Stimulated activated CD8-positive, alpha-beta memory T cell treated with anti-CD3 and anti-CD28 coated beads, Interleukin-12 subunit alpha, Interleukin-12 subunit beta, amount 100 ng/mL, for 1 hour (primary cell): ENCODE results near the gene EVPL.
"Not testable (repeated sequence)": the region's sequence is repeated elsewhere in the genome, so short reads cannot be mapped to it uniquely, and the experiment has no call there.

Experiments
- DNase-seq: peaks from one replicate; pipeline ENCODE4 v3.0.0-alpha.2; 2020; ENCODE audit warnings: low read depth

Gene EVPL

GRCh38 chr17:76027159-76027839 lies at the start of gene EVPL:
Gene EVPL (minus strand): TSS chr17:76027306. CDS start chr17:76027198, 108 bp downstream.
- no peak for DNase-seq

DNA sequence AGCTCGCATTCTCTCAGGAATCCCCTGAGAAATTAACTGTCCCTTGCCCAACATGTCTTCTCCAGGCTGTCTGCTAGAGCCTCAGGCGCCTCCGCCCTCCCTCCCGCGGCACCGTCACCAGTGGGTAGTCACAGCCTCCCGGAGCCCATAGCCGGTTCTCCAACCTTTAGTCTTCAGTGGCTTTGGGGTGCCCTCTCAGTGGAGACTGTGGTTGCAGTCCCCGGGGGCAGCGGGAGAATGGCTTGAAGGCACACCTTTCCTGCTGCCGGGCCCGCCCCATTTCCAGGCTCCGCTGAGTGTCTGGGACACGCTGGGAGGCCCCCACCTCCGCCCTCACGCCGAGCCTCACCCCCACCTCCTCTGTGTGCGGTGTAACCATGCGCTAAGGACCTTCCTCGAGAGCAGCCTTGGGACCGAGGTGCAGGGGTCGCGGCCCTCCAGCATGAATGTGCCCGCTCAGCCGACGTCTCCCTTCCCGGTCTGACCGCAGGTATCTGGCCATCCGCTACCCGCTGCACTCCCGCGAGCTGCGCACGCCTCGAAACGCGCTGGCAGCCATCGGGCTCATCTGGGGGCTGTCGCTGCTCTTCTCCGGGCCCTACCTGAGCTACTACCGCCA lies 49.1 kb upstream of the EVPL start:
- no peak for DNase-seq

DNA sequence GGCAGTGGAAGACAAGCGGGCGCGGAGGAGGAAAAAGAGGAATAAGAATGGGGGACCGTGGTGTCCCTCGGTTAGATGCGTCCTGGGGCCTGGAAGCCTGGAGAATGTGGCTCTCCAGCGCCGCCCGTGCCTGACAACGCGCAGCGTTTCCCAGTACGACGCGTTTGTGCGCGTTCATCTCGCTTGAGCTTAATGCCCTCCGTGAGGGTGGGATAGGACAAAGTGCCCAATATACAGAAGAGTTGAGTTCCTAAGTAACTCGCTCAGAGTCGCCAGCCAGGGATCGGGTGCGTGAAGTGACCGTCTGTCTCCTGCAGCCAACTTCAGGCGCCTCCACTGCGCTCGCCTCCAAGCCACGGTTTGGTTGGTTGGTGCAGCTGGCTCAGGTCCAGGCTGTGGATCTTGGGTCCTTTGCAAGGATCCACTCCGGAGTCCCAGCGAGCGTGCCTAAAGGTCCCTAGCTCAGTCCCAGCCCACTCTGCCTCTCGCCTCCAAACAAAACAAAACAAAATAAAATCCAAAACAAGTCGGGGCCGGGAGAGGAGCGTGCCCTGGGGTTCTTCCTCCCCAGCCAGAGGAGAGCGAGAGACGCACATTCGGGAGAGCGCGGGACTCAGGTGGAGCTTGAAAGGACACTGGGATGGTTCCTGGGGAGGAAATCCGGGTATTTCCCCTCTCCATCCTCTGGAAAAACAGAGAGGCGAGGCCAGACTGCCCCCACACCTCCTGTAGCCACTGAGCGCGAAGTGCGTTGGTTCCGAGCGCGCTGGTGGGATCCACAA lies 48.4 kb upstream of the EVPL start:
- DNase-seq: no peak

DNA sequence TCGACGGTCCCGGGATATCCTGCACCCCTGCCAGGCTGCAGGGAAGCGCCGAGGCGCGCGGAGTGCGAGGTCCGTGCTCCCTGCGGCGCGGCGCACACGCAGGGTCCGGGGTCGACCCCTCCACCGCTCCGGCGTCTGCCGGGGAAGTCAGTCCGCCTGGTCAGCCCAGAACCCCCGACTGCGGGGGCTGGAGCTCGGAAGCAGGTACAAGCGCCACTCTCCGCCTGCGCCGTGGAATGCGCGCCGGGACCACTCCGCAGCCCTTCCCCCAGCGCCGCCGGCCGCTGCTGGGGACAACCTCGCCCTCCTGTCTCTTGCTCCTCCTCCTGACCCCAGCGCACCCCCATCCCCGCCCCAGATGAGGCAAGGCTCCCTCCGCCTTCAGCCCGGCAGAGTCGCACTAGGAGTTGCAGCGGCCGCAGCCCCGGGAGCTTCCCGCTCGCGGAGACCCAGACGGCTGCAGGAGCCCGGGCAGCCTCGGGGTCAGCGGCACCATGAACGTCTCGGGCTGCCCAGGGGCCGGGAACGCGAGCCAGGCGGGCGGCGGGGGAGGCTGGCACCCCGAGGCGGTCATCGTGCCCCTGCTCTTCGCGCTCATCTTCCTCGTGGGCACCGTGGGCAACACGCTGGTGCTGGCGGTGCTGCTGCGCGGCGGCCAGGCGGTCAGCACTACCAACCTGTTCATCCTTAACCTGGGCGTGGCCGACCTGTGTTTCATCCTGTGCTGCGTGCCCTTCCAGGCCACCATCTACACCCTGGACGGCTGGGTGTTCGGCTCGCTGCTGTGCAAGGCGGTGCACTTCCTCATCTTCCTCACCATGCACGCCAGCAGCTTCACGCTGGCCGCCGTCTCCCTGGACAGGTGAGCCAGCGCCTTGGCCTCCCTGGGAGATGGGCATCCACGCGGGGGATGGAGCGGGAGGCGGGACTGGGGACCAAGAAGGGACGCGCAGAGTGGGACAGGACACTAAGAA lies 47.6 kb upstream of the EVPL start, which contains the start of gene GALR2:
Gene GALR2 (plus strand): TSS at position 392 of the 974 bp plus-strand sequence. CDS start 103 bp downstream, at position 495.
- DNase-seq: no peak

- peak; percentile 74 for DNase-seq
These were observed 45.2 kb upstream of the EVPL start, which contains the start of gene SRP68 for GRCh38 chr17:76072148-76072858. Gene SRP68 (minus strand): TSS chr17:76072517. CDS start chr17:76072491, 26 bp downstream.

- DNase-seq: no peak
These were observed 44.5 kb upstream of the EVPL start for GRCh38 chr17:76071531-76072147.

DNA sequence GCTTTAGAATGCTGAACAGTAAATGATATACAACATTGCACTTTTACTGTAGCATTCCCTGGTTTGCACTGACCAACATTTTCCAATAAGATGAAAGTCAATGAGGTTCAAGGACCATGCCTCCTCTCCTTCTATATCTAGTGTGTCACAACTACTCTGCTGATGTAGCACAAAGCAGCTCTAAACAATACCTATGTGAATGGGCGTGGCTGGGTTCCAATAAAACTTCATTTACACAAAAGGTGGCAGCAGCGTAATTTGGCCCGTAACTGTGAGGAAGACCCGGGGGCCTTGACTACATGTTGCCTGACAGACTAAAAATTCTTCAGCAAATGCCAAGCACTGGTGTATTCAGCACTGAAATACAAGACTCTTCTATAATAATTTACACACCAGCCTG lies 38.7 kb upstream of the EVPL start:
- no peak for DNase-seq

- DNase-seq: no peak
These were observed 36.9 kb upstream of the EVPL start for GRCh38 chr17:76063875-76064546.

GRCh38 chr17:76058264-76058663 lies 31.2 kb upstream of the EVPL start:
- DNase-seq: not testable (repeated sequence)

DNA sequence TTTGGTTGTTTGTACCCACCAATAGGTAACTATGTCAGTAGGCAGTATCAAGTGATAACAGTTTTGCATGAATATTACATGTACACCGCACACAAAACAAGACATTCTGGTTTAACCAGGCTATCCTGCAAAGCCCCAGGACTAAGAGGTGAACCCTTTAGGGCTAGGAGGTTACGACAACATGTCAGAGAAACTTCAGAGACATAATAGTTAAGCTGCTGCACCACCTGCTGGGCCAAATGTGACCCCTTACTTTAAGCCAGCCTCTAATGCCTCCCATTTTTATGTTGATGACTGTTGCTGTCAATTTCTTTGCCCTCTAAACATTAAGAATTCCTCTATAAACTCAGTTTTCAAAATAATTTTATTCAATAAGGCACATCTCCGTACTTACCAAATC lies 29.8 kb upstream of the EVPL start:
- DNase-seq: no peak

DNA sequence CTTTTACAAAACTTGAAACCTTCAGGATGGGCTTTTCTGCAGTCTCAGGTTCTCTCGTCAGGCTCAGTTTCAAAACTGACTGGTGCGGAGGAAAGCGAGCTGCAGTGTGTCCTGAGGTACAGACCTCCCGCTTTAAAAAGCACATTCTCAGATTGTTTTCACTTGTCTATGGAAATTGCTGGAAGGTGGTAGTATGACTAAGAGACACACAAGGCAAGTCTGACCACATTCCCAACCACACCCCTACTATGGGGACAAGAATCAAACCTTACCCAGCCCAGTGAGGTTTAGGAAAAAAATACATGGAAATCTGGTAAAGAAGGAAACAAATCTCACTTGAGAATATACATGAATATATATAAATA lies 27.0 kb upstream of the EVPL start:
- no peak for DNase-seq

GRCh38 chr17:76053246-76054111 lies 26.4 kb upstream of the EVPL start:
- DNase-seq: no peak

- no peak for DNase-seq
These were observed 24.5 kb upstream of the EVPL start for GRCh38 chr17:76051561-76051960.

- DNase-seq: no peak
These were observed 23.7 kb upstream of the EVPL start for GRCh38 chr17:76050538-76051467.

- no peak for DNase-seq
These were observed 22.9 kb upstream of the EVPL start for GRCh38 chr17:76049836-76050537.

GRCh38 chr17:76049239-76049638 lies 22.1 kb upstream of the EVPL start:
- no peak for DNase-seq

GRCh38 chr17:76048711-76049110 lies 21.6 kb upstream of the EVPL start:
- DNase-seq: no peak
